BJ (cell line): ENCODE results near the gene RBMS1. TPM values are rescaled to one million over a fixed set of nuclear protein-coding genes. Genes with fewer than 3 reads are reported as not detected.

Source experiments
- CTCF ChIA-PET: fragments of 350-600 bp; formaldehyde crosslinking; extraction: SDS; loops from one replicate; lab custom pipeline; 2021; ENCODE audit warnings: antibody characterized with exemption, inconsistent platforms; lab: Yijun Ruan, JAX
- POLR2A ChIA-PET: fragments of 300-600 bp; sonication (Branson Sonifier 250); formaldehyde crosslinking; extraction: SDS; loops from one replicate; lab custom pipeline; 2021; ENCODE audit warnings: antibody characterized with exemption; lab: Charles Lee
- DNase-seq: peaks from one replicate; pipeline ENCODE4 v3.0.0-alpha.2; 2011; ENCODE audit warnings: low read depth
- H3K27me3 ChIP-seq: 2 replicates; pipeline ENCODE4 v1.6.0; 2011; ENCODE audit warnings: low read length; ENCODE audit not compliant: control insufficient read depth, insufficient read depth
- H3K36me3 ChIP-seq: 2 replicates; pipeline ENCODE4 v1.5.1; 2011; ENCODE audit warnings: low read length; ENCODE audit not compliant: control insufficient read depth, insufficient read depth
- H3K4me3 ChIP-seq: 2 replicates; pipeline ENCODE4 v1.5.1; 2011; ENCODE audit warnings: low read depth, mild to moderate bottlenecking, control low read depth, low read length
- polyA plus RNA-seq: library from polyadenylated mRNA; depleted of rRNA; stranded (reverse); fragments of >200 nt; gene quantifications from 2 replicates; pipeline ENCODE4 v1.2.3, GENCODE V29; 2011
- TF ChIP-seq, protein P1 (sequence below): IDR thresholded peaks from 2 replicates; pipeline ENCODE4 v1.5.1; 2011; ENCODE audit warnings: low read depth, mild to moderate bottlenecking, control low read depth, inconsistent platforms, low read length, moderate library complexity; ENCODE audit not compliant: insufficient read depth

The RBMS1 gene
- polyA plus RNA-seq, 1 experiment = 80.1 TPM

DNA sequence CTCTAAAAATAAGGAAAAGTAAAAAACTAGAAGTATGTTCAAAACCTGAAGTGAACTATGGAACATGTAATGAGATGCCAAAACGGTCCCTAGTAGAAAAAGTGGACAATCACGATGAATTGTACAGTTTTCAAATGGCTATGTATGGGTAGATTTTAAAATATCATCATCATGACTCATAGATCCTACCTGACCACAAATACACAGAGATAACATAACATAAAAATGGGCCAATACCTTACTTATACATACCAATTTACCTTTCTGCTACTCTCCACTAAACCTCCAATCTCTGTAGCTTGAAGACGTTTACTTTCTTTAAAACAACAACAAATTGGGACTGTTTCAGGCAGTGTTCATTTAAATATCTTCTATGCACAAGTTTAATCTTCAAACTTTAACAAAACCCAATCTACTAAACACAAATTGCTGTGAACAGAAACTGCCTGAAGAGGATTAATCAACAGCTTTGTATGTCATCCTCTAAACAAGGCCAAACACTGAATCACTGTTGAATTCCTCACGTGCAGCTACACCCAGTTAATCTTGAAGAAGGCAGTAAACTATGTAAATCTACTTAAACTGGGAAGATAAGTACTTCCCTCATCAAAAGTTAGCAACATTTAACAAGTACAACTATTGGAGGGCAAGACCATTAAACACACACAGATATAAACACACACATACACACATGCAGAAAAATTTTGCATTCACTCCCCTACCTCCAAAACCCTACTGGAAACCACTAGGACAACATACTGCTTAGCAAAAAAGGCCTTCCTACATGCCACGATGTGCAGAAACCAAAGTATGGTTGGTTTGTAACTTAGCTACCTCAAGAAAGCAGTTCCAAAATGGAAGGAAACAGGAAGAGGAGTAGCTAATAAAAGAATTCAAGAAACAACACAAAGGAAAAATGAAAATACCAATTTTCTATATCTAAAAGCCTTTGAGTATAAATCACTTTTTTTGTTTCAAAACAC is 90.3 kb downstream of the RBMS1 start:
- ChIA-PET CTCF (interaction anchor here (1.0 to 1.7 kb wide), 5 partner anchors 13 to 567 kb away, joined by 3 to 7 read pairs (median 4); no protein-coding TSS in a partner anchor), POLR2A (interaction anchor here (0.6 kb wide), 3 partner anchors 96 to 1794 kb away, joined by 3 to 4 read pairs (median 3); no protein-coding TSS in a partner anchor)
- TF ChIP-seq, protein P1, sequence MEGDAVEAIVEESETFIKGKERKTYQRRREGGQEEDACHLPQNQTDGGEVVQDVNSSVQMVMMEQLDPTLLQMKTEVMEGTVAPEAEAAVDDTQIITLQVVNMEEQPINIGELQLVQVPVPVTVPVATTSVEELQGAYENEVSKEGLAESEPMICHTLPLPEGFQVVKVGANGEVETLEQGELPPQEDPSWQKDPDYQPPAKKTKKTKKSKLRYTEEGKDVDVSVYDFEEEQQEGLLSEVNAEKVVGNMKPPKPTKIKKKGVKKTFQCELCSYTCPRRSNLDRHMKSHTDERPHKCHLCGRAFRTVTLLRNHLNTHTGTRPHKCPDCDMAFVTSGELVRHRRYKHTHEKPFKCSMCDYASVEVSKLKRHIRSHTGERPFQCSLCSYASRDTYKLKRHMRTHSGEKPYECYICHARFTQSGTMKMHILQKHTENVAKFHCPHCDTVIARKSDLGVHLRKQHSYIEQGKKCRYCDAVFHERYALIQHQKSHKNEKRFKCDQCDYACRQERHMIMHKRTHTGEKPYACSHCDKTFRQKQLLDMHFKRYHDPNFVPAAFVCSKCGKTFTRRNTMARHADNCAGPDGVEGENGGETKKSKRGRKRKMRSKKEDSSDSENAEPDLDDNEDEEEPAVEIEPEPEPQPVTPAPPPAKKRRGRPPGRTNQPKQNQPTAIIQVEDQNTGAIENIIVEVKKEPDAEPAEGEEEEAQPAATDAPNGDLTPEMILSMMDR = no peak
- no peaks in the 10 kb centered on the region for H3K36me3 ChIP-seq
- H3K27me3 ChIP-seq = no peaks in the 10 kb centered on the region
- DNase-seq = no peak
- H3K4me3 ChIP-seq = no peak overlapping the region

- DNase-seq = no peak
- CTCF ChIA-PET = interaction anchor here (1.0 kb wide), 1 partner anchor 568 kb away, joined by 5 read pairs; no protein-coding TSS in a partner anchor
- TF ChIP-seq, protein P1 = no peak
- no peaks in the 10 kb centered on the region for H3K27me3 ChIP-seq
- H3K4me3 ChIP-seq = no peak overlapping the region
- POLR2A ChIA-PET = interaction anchor here (0.6 kb wide), 2 partner anchors 96 to 575 kb away, joined by 3 to 4 read pairs; no protein-coding TSS in a partner anchor
- H3K36me3 ChIP-seq = no peaks in the 10 kb centered on the region
Measured at GRCh38 chr2:160402501-160402900, 91.1 kb downstream of the RBMS1 start.

DNA sequence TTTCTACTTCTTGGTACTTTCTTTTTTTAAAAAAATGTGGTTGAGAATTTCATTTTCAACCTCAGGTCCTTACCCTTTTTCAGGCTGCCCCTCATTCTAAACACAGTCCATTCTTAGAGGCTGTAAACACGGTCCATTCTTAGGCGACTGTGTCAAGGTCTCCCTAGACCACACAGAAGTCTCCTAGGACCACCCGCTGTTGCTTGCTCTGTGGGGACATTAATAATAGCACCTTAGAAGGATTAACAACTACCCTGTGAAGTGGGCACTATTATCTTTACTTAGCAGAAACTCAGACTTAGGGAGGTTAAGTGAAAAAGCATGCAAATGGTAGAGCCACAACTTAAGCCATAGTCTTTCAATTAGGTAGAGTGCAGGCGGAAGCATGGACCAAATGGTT is 91.7 kb downstream of the RBMS1 start:
- DNase-seq = no peak
- ChIA-PET POLR2A (no interaction called here), CTCF (no interaction called here)
- no peaks in the 10 kb centered on the region for H3K27me3 ChIP-seq
- H3K36me3 ChIP-seq = no peaks in the 10 kb centered on the region
- TF ChIP-seq, protein P1 = no peak
- H3K4me3 ChIP-seq = no peak overlapping the region

DNA sequence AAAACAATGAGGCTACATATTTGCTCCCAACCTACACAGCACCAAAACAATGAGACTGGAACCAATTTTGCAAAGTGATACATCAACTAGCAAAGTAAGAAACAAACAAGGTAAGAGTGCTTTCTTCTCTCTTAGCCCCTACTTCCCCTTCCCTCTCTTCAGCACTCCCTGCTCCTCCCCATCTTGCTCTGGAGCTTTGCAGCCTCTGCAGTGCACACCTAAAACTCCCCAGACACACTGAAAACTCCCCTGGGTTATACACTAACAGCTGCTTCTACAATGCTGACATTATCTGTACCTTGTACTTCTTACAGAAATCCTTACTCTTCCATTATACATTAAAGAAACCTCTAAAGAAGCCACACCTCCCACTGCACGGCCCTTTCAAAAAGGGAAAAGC is 93.7 kb downstream of the RBMS1 start:
- ChIA-PET CTCF (no interaction called here), POLR2A (no interaction called here)
- TF ChIP-seq, protein P1 = no peak

DNA sequence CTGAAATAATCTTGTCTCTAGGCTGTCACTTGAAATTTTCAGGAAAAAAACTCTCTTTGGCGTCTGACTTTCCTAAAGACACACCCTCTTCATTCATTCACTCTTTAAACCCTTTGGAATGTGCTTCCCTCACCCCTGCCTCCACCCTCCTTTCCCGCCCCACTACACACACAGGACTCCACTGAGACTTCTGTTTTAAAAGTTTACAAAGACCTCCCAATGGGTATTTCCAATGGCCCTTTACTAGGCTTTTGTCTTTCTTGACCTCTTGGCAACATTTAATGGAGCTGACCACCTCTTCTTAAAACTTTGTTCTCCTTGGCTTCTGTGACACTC is 96.1 kb downstream of the RBMS1 start:
- Histone ChIP-seq H3K4me3 (no peak overlapping the region), H3K36me3 (no peaks in the 10 kb centered on the region), H3K27me3 (no peaks in the 10 kb centered on the region)
- TF ChIP-seq, protein P1 = no peak
- POLR2A ChIA-PET = no interaction called here
- no peak for DNase-seq
- CTCF ChIA-PET = no interaction called here

More for the DNA sequence above, 93.7 kb downstream of the RBMS1 start:
- no peaks in the 10 kb centered on the region for H3K36me3 ChIP-seq
- no peak overlapping the region for H3K4me3 ChIP-seq
- no peaks in the 10 kb centered on the region for H3K27me3 ChIP-seq
- no peak for DNase-seq
